Stimulated activated CD8-positive, alpha-beta memory T cell treated with anti-CD3 and anti-CD28 coated beads, Interleukin-2, amount 100 ng/mL, for 48 hours (primary cell): ENCODE data around the gene ESRP2.

Experiments
- DNase-seq, 2 donors: peaks; one replicate each; pipeline ENCODE4 v3.0.0-alpha.2; 2020; ENCODE audit warnings: low read depth in 2 of 2

ESRP2 gene

DNA sequence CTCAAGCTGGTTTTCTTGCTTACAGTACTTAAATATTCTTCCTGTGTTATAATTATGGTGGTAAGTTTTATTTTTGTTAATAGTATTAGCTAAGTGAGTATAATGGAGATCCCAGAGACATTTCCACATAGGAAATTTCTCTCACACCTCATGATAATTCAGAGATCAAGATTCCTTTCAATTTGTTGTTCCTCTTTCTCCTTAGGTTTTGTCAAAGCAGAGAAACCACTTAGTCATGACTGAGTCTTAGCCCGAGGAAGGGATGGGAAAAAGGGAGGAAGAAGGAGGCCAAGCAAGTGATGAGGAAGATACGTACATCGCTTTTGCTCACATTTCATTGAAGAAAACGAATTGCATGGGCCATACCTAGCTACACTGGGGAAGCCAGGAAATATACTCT, 18.4 kb downstream of the ESRP2 start:
- no peak for DNase-seq

DNA sequence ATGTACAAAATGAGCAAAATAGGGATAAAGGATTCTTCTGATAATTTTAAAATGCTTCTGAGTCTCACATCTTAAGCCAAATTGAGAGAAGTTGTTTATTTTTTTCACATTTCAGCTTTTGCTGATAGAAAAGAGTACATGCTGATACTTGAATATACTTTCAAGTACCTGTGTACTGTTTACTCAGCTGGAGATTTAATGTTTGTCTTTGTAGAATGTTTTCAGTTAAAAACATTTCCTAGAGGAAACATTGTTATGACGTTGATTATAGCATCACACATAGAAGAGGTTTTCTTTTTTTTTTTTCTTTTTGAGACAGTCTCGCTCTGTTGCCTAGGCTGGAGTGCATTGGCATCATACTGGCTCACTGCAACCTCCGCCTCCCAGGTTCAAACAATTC, 19.7 kb downstream of the ESRP2 start:
- DNase-seq: no peak

DNA sequence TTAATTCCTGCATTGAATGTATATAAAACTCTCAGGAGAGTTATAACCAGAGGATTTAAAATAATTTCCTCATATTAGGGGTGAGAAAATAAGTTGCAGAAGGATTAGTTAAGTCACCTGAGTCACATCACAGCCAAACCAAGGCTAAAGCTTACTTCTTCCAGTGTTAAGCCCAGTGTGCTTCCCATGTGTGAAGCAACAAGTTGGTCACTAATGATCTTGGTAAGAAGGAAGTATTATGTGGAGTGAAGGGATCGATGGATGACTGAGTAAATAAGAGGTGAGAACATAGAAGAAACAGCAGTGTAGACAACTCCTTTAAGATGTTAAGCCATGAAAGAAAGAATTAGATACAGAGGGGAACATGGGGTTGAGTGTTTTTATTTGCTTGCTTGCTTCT, 20.6 kb downstream of the ESRP2 start:
- DNase-seq: no peak

- no peak for DNase-seq
Measured at GRCh38 chr16:68214726-68215125, 21.2 kb downstream of the ESRP2 start.

GRCh38 chr16:68206245-68206644, 29.7 kb downstream of the ESRP2 start:
- DNase-seq: no peak

DNA sequence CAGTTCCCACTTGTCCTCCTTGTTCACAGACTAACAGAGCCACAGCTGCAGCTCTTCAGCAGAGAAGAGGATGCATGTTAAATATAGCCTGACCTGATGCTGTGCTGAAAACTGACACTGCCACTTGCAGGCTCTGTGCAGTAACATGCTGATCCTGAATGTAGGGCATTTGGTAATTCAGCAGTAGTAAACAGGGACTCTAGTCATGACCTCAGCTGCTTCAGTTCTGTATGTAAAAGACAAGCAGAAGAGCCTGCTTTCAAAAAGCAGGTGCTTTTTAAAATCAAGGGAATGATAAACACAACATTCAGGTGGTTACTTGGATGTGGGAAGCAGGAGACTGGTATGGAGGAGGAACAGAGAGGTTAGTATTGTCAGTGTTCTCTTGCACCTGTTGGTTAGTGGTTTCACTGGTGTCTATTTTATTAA, 33.8 kb downstream of the ESRP2 start:
- DNase-seq: no peak

GRCh38 chr16:68200088-68200783, 35.7 kb downstream of the ESRP2 start:
- no peak for DNase-seq

GRCh38 chr16:68197250-68197649, 38.7 kb downstream of the ESRP2 start:
- DNase-seq: no peak

DNA sequence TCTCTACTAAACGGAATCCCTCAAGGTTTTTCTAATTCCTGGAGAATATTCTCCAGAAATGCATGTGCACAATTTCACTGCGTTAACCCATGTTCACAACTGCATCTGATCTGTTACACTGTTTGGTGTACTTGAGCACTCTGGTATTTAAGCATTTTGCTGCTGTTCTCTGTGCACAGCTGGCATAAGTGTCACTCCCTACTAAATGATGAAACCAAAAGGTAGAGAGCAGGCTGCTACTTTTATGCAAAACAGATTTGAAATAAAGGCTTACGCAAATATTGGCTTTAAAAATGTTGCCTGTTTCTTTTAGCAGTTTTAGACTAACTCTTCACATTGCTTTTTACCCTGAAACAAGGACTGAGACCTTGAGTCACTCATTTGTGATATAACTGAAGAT, 41.7 kb downstream of the ESRP2 start:
- no peak for DNase-seq

DNA sequence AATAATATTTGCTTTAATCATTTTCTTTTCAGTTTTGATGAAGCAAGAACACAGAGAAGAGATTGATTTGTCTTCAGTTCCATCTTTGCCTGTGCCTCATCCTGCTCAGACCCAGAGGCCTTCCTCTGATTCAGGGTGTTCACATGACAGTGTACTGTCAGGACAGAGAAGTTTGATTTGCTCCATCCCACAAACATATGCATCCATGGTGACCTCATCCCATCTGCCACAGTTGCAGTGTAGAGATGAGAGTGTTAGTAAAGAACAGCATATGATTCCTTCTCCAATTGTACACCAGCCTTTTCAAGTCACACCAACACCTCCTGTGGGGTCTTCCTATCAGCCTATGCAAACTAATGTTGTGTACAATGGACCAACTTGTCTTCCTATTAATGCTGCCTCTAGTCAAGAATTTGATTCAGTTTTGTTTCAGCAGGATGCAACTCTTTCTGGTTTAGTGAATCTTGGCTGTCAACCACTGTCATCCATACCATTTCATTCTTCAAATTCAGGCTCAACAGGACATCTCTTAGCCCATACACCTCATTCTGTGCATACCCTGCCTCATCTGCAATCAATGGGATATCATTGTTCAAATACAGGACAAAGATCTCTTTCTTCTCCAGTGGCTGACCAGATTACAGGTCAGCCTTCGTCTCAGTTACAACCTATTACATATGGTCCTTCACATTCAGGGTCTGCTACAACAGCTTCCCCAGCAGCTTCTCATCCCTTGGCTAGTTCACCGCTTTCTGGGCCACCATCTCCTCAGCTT, 45.0 kb downstream of the ESRP2 start:
- DNase-seq: no peak

- no peak for DNase-seq
Measured at GRCh38 chr16:68190081-68190480, 45.8 kb downstream of the ESRP2 start.

DNA sequence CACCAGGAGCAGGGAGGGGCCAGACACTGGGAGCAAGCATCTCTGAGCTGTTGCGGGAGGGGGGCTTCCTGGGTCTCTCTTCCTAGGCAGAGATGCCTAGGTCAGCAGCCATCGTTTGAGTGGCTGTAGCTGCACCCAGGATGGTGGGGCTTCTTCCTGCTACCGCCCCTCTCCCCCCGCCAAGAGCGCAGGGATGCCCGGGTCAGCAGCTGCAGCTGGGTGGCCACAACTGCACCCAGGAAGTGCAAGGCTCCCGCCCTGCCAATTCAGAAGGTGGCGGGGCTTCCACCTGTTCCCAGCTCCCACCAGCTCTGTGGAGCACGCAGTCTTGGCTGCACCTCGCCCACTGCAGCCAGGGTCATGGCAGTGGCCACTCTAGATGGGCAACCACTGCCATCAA, 47.8 kb downstream of the ESRP2 start:
- no peak for DNase-seq

- no peak for DNase-seq
Measured at GRCh38 chr16:68187505-68187904, 48.4 kb downstream of the ESRP2 start.

GRCh38 chr16:68186877-68187276, 49.0 kb downstream of the ESRP2 start:
- DNase-seq: no peak

DNA sequence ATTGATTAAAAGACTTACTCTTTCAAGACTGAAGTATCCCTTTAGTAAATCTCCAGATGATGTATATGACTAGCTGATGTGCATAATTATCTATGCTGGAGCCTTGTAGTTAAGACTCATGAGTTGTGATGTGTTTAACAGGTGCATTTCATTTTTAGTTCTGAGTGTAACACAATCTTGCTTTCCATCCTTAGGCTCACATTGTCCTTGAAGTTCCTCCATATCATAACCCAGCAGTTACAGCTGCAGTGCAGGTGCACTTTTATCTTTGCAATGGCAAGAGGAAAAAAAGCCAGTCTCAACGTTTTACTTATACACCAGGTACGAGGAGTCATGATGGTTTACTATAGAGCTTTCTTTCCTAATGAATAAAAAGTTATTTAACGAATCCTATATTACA, 52.9 kb downstream of the ESRP2 start:
- no peak for DNase-seq

- DNase-seq: no peak
Measured at GRCh38 chr16:68179855-68180254, 56.1 kb downstream of the ESRP2 start.

GRCh38 chr16:68179196-68179795, 56.6 kb downstream of the ESRP2 start:
- DNase-seq: no peak
